H1 (cell line): ENCODE data around the gene PHACTR1. TPM values are rescaled to one million over a fixed set of nuclear protein-coding genes. Genes with fewer than 3 reads are reported as not detected.

Source experiments
- CTCF ChIA-PET: fragments of 300-600 bp; sonication (Branson Sonifier 250); formaldehyde crosslinking; loops from one replicate; lab custom pipeline; 2021; ENCODE audit not compliant: partially characterized antibody; lab: Charles Lee
- POLR2A ChIA-PET: fragments of 300-600 bp; sonication (Branson Sonifier 250); formaldehyde crosslinking; loops from one replicate; lab custom pipeline; 2021; ENCODE audit warnings: inconsistent platforms; ENCODE audit not compliant: partially characterized antibody; lab: Charles Lee
- DNase-seq, 2 experiments: peaks; one replicate each; pipeline versions ENCODE4 v3.0.0 to v3.0.0-alpha.2; 2010 to 2022; ENCODE audit warnings: low spot score in 2 of 2, low read depth in 1 of 2, mixed read lengths in 1 of 2
- FAIRE-seq: peaks from 2 replicates; lab custom pipeline; 2011; peaks lifted over from hg19 to GRCh38; lab: Jason Lieb, UNC
- H2AFZ ChIP-seq: 2 replicates; pipeline ENCODE4 v1.8.1; 2012; ENCODE audit warnings: low read length, inconsistent platforms
- H2AK5ac ChIP-seq: 2 replicates; pipeline ENCODE4 v1.6.1; 2013; ENCODE audit warnings: low read depth, low read length
- H2BK120ac ChIP-seq: replicated peaks from 2 replicates; pipeline ENCODE3; 2013; ENCODE audit warnings: low read depth, low read length, inconsistent platforms
- H2BK12ac ChIP-seq: 2 replicates; pipeline ENCODE4 v1.6.1; 2013; ENCODE audit warnings: low read depth, low read length
- H2BK15ac ChIP-seq: 2 replicates; pipeline ENCODE4 v1.6.1; 2013; ENCODE audit warnings: low read length
- H2BK20ac ChIP-seq: 2 replicates; pipeline ENCODE4 v1.6.1; 2013; ENCODE audit warnings: low read length
- H2BK5ac ChIP-seq: 2 replicates; pipeline ENCODE4 v1.6.1; 2013; ENCODE audit warnings: low read depth, low read length
- H3K14ac ChIP-seq: 2 replicates; pipeline ENCODE4 v1.6.1; 2013; ENCODE audit warnings: inconsistent platforms; ENCODE audit not compliant: insufficient read length
- H3K18ac ChIP-seq: 2 replicates; pipeline ENCODE4 v1.6.1; 2013; ENCODE audit warnings: low read length; ENCODE audit errors: extremely low read depth
- H3K23ac ChIP-seq: 2 replicates; pipeline ENCODE4 v1.6.1; 2013; ENCODE audit warnings: inconsistent platforms; ENCODE audit not compliant: insufficient read length
- H3K23me2 ChIP-seq: 2 replicates; pipeline ENCODE4 v1.6.1; 2013; ENCODE audit warnings: low read depth, low read length
- H3K27ac ChIP-seq: 2 replicates; pipeline ENCODE4 v1.6.1; 2011; ENCODE audit warnings: low read depth, low read length, inconsistent platforms
- H3K27me3 ChIP-seq, 4 experiments: replicated peaks in 1 of 4; 1 replicate in 1 of 4; 2 replicates in 3 of 4; pipeline versions ENCODE4 v1.6.1 to v1.8.1; 2011 to 2013; ENCODE audit warnings: low read length in 3 of 4, mild to moderate bottlenecking in 3 of 4, inconsistent platforms in 2 of 4, mixed read lengths in 2 of 4, moderate library complexity in 1 of 4; ENCODE audit not compliant: control insufficient read depth in 3 of 4, insufficient read depth in 3 of 4; ENCODE audit errors: extremely low read depth in 1 of 4
- H3K36me3 ChIP-seq, 4 experiments: 2 replicates each; pipeline versions ENCODE4 v1.6.1 to v1.8.1; 2011 to 2013; ENCODE audit warnings: mild to moderate bottlenecking in 4 of 4, low read length in 3 of 4, moderate library complexity in 2 of 4, control low read depth in 1 of 4, inconsistent platforms in 1 of 4; ENCODE audit not compliant: insufficient read depth in 4 of 4, control insufficient read depth in 2 of 4
- H3K4ac ChIP-seq: replicated peaks from 2 replicates; pipeline ENCODE3; 2013; ENCODE audit warnings: low read length, low read depth, mixed read lengths, inconsistent platforms; ENCODE audit not compliant: insufficient read length
- H3K4me1 ChIP-seq, 4 experiments: replicated peaks in 1 of 4; 1 replicate in 1 of 4; 2 replicates in 3 of 4; pipeline versions ENCODE4 v1.6.1 to v1.8.1; 2011 to 2013; ENCODE audit warnings: low read length in 3 of 4, inconsistent platforms in 2 of 4, mixed read lengths in 1 of 4; ENCODE audit not compliant: insufficient read depth in 4 of 4, control insufficient read depth in 3 of 4
- H3K4me2 ChIP-seq, 2 experiments: 2 replicates each; pipeline versions ENCODE4 v1.6.1 to v1.8.1; 2011 to 2013; ENCODE audit warnings: low read depth in 2 of 2, low read length in 2 of 2, control low read depth in 1 of 2, inconsistent platforms in 1 of 2, mild to moderate bottlenecking in 1 of 2; ENCODE audit not compliant: insufficient read depth in 1 of 2
- H3K4me3 ChIP-seq, 4 experiments: fragments of 200-600, 300-600 bp in 1 of 4; sonication (generic), shearing (Covaris generic), sonication (Bioruptor Twin) in 1 of 4; 2 replicates each; pipeline versions ENCODE4 v1.5.1 to v1.8.1; 2011 to 2016; ENCODE audit warnings: low read length in 4 of 4, low read depth in 3 of 4, control low read depth in 2 of 4, inconsistent platforms in 2 of 4, mild to moderate bottlenecking in 2 of 4, mixed read lengths in 1 of 4, moderate library complexity in 1 of 4; ENCODE audit not compliant: insufficient read depth in 2 of 4; ENCODE audit errors: extremely low read depth in 1 of 4
- H3K56ac ChIP-seq: replicated peaks from 2 replicates; pipeline ENCODE3; 2013; ENCODE audit warnings: low read depth, mild to moderate bottlenecking, mixed read lengths, low read length, inconsistent platforms; ENCODE audit not compliant: insufficient read length
- H3K79me1 ChIP-seq: 2 replicates; pipeline ENCODE4 v1.6.1; 2013; ENCODE audit warnings: low read depth, low read length, control low read depth
- H3K79me2 ChIP-seq, 2 experiments: 2 replicates each; pipeline versions ENCODE4 v1.6.1 to v1.8.1; 2012 to 2013; ENCODE audit warnings: low read length in 2 of 2, mild to moderate bottlenecking in 2 of 2, inconsistent platforms in 1 of 2; ENCODE audit not compliant: insufficient read depth in 2 of 2, control insufficient read depth in 1 of 2
- H3K9ac ChIP-seq, 4 experiments: replicated peaks in 1 of 4; 1 replicate in 1 of 4; 2 replicates in 3 of 4; pipeline versions ENCODE4 v1.6.1 to v1.8.1; 2011 to 2013; ENCODE audit warnings: low read depth in 3 of 4, low read length in 3 of 4, control low read depth in 2 of 4, mild to moderate bottlenecking in 2 of 4, moderate library complexity in 2 of 4, inconsistent platforms in 1 of 4; ENCODE audit errors: extremely low read depth in 1 of 4
- H3K9me3 ChIP-seq, 2 experiments: 2 replicates each; pipeline versions ENCODE4 v1.6.1 to v1.8.1; 2012 to 2013; ENCODE audit warnings: mild to moderate bottlenecking in 2 of 2, moderate library complexity in 2 of 2, control low read depth in 1 of 2, inconsistent platforms in 1 of 2, low read depth in 1 of 2, low read length in 1 of 2, mixed read lengths in 1 of 2; ENCODE audit not compliant: insufficient read depth in 2 of 2
- H4K20me1 ChIP-seq, 2 experiments: replicated peaks in 1 of 2; 2 replicates each; pipeline versions ENCODE3 to v1.8.1; 2011 to 2013; ENCODE audit warnings: inconsistent platforms in 2 of 2, low read length in 2 of 2, mild to moderate bottlenecking in 1 of 2; ENCODE audit not compliant: insufficient read depth in 2 of 2, control insufficient read depth in 1 of 2
- H4K5ac ChIP-seq: 2 replicates; pipeline ENCODE4 v1.6.1; 2013; ENCODE audit warnings: low read length, low read depth, mixed read lengths, inconsistent platforms; ENCODE audit not compliant: insufficient read length
- H4K8ac ChIP-seq: 2 replicates; pipeline ENCODE4 v1.8.0; 2013; ENCODE audit warnings: mild to moderate bottlenecking, moderate library complexity, low read length, inconsistent platforms; ENCODE audit not compliant: insufficient read depth; ENCODE audit errors: extremely low read depth
- H4K91ac ChIP-seq: replicated peaks from 2 replicates; pipeline ENCODE3; 2013; ENCODE audit warnings: low read length, mixed read lengths, inconsistent platforms; ENCODE audit not compliant: insufficient read length
- E2F6 ChIP-seq: IDR thresholded peaks from 2 replicates; pipeline ENCODE4 v1.6.1; 2012; ENCODE audit warnings: inconsistent platforms
- HDAC2 ChIP-seq, 2 experiments: fragments of 300-600 bp in 1 of 2; sonication (generic) in 1 of 2; IDR thresholded peaks; 2 replicates each; pipeline ENCODE4 v1.6.1; 2011 to 2012; ENCODE audit warnings: low read depth in 2 of 2, low read length in 2 of 2, mild to moderate bottlenecking in 2 of 2, moderate library complexity in 2 of 2, borderline replicate concordance in 1 of 2, inconsistent platforms in 1 of 2
- POU5F1 ChIP-seq: IDR thresholded peaks from 2 replicates; pipeline ENCODE4 v1.6.1; 2011; ENCODE audit warnings: low read depth, mild to moderate bottlenecking, low read length, moderate library complexity
- RAD21 ChIP-seq, 2 experiments: IDR thresholded peaks in 1 of 2; conservative IDR thresholded peaks in 1 of 2; 2 replicates each; pipeline ENCODE4 v1.6.1; 2011; ENCODE audit warnings: low read depth in 2 of 2, low read length in 2 of 2, improper control_type of control experiment in 1 of 2, inconsistent platforms in 1 of 2, mild to moderate bottlenecking in 1 of 2, moderate library complexity in 1 of 2
- USF2 ChIP-seq: IDR thresholded peaks from 2 replicates; pipeline ENCODE4 v1.6.1; 2011; ENCODE audit warnings: low read length, improper control_type of control experiment
- YY1 ChIP-seq: IDR thresholded peaks from 2 replicates; pipeline ENCODE4 v1.6.1; 2011; ENCODE audit warnings: low read depth, mild to moderate bottlenecking, low read length
- WGBS, 2 experiments: shearing (Covaris generic) in 1 of 2; methylation state at CpG; one replicate each; pipeline versions ENCODE4 v1.1.6 to v1.1.7; 2013 to 2015; ENCODE audit warnings: low lambda C conversion rate in 2 of 2, mixed read lengths in 2 of 2, inconsistent platforms in 1 of 2, low coverage in 1 of 2, missing lambda C conversion rate in 1 of 2; ENCODE audit not compliant: insufficient replicate concordance in 2 of 2, insufficient coverage in 1 of 2, insufficient read length in 1 of 2; ENCODE audit errors: extremely low coverage in 1 of 2, missing lambda C conversion rate in 1 of 2; 5-methylcytosine and 5-hydroxymethylcytosine counted together
- polyA plus RNA-seq, 7 experiments: library from polyadenylated mRNA; depleted of rRNA in 3 of 7; stranded (reverse) in 5 of 7; unstranded in 2 of 7; fragments of >200 nt in 5 of 7; fragments of 200-250 nt in 2 of 7; gene quantifications; 1 replicate in 5 of 7; 2 replicates in 1 of 7; 4 replicates in 1 of 7; pipeline versions ENCODE4 v1.2.1 to v1.2.3, GENCODE V29; 2011 to 2013; ENCODE audit warnings: missing spikeins in 2 of 7, mixed read lengths in 2 of 7
- total RNA-seq: library from RNA; stranded (reverse); fragmentation: NEBNext Ultra II Directional; extraction: Animal tissue kit (Norgen Biotek cat#: 25700); gene quantifications from 2 replicates; pipeline ENCODE4 v1.2.1, GENCODE V29; 2021

The PHACTR1 gene
- total and polyA plus RNA-seq, 2 of the 8 experiments (the other 6 are each of a cell fraction or from before 2014, with no cell fraction given) = 3.9 to 17.1 TPM

DNA sequence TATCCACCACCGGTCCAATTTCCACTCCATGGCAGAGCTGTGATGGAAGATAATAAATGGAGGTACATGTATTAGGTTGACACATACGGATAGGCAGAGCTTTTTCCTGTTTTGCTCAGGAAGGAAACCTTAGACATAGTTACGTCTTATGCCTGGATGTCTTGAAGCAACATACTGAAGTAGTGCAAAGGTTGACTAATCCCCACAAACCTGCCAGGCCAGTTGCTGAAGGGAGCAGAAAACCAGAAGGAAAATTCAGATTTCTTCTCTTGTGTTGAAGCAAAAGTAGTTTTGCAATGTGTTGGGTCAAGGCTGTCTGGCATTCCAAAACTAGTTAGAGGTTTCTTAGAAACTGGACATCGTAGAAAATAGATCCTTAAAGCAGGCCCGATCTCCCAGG is 68.7 kb downstream of the PHACTR1 start:
- Histone ChIP-seq H2BK20ac (no peak overlapping the region), H3K18ac (no peak overlapping the region), H3K9me3 (no peaks in the 10 kb centered on the region), H4K20me1 (no peaks in the 10 kb centered on the region), H3K79me1 (no peaks in the 10 kb centered on the region), H3K9ac (no peak overlapping the region), H2BK12ac (no peak overlapping the region), H3K23me2 (no peaks in the 10 kb centered on the region), H4K8ac (no peak overlapping the region), H3K27ac (no peak overlapping the region), H4K91ac (no peak overlapping the region), H2BK5ac (no peak overlapping the region), H2BK15ac (no peak overlapping the region), H3K14ac (no peak overlapping the region), H2BK120ac (no peak overlapping the region), H3K4me2 (no peak overlapping the region), H3K79me2 (no peaks in the 10 kb centered on the region), H2AK5ac (no peak overlapping the region), H3K56ac (no peak overlapping the region), H3K23ac (no peak overlapping the region), H3K36me3 (no peaks in the 10 kb centered on the region), H2AFZ (no peak overlapping the region), H3K27me3 (peaks cover 0 to 1% (median 0%) of the 10 kb centered on the region in 4 experiments; a peak in 1 of 7 replicates), H4K5ac (no peak overlapping the region), H3K4me1 (peaks cover 0 to 4% (median 2%) of the 10 kb centered on the region in 4 experiments; a peak in 3 of 7 replicates), H3K4me3 (no peak overlapping the region), H3K4ac (no peak overlapping the region)
- DNase-seq = no peak
- 93% methylated on average over 5 of the region's 5 CpGs; no CpG with 5 or more reads in 1 of the 2 experiments for WGBS, 2 experiments
- CTCF ChIA-PET = interaction anchor here (1.6 kb wide), 1 partner anchor 109 kb away, joined by 3 read pairs; no protein-coding TSS in a partner anchor
- no peak for FAIRE-seq
- POLR2A ChIA-PET = no interaction called here
- no peak for TF ChIP-seq POU5F1
- TF ChIP-seq HDAC2 (IDR thresholded peaks at IDR 0.05; ENCODE audit: borderline replicate concordance in 1 of 2, low read depth in 2 of 2, low read length in 2 of 2) = no peak
- TF ChIP-seq YY1 = no peak
- TF ChIP-seq E2F6 = no peak
- no peak for TF ChIP-seq RAD21 (IDR thresholded peaks at IDR 0.05 in 1 of 2, conservative IDR thresholded peaks at IDR 0.05 in 1 of 2; ENCODE audit: low read depth in 2 of 2, low read length in 2 of 2)
- TF ChIP-seq USF2 = no peak
